SIG-M5 (cell line): ENCODE data around the gene ENOX2.

ENCODE experiments used
- DNase-seq: peaks from one replicate; lab custom pipeline; 2025; lab: John Stamatoyannopoulos, UW

Gene ENOX2

DNA sequence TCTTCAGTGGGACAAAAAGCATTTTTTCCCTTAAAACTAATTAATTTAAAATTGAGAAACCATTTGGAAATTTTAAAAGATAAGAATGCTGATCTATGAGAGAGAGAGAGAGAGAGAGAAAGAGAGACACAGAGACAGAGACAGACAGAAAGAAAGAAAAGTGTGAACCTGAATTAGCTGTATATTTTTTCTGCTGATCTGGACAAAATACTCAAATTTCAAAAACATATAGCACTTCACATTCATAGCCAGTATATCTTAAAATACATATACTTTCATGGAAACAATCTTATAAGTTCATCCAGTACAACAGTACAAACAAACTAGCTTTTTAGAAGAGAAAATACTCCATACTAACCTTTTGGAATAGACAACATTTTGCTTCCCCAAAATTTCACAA, 18.4 kb downstream of the ENOX2 start:
- DNase-seq: no peak

DNA sequence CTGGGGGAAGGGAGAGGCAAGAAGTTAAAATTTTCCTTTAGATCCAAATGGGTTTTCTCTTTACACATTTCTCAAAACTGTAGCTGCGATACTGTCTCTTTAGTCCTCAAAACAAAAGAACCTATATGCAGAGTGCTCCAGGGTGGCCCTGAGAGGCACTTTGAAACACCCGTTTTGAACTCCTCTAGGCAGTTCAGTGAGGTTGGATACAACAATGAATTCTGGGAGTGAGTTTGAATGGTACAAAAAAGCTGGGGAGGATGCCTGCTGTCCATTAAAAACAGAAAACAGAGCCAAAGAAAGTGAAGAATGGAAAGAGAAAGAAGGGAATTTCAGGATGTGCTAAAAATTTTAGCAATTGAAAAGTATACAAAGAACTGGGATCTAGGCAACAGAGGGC, 23.1 kb downstream of the ENOX2 start:
- DNase-seq: no peak

- DNase-seq: no peak
Observed at GRCh38 chrX:130878350-130879341, 24.4 kb downstream of the ENOX2 start.

- DNase-seq: no peak
Observed at GRCh38 chrX:130877892-130878341, 25.1 kb downstream of the ENOX2 start.

GRCh38 chrX:130876226-130876625, 26.8 kb downstream of the ENOX2 start:
- DNase-seq: no peak

DNA sequence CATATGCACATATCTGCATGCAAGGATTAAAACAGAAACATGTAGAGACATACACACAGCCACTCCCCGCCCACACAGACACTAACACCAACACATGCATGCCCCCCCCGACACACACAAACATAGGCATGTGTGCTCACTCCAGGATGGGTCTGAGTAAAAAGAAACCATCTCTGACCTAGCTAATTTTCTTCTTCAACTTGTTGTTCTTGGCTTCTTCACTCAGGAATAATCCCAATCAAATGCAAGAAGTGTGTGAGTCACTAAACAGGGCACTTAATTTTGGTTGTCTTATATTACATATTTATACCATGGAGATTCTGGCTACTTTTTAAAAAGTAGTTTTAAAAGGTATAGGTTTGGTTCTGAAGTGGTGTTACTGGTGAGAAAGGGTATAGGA, 28.3 kb downstream of the ENOX2 start:
- DNase-seq: no peak

DNA sequence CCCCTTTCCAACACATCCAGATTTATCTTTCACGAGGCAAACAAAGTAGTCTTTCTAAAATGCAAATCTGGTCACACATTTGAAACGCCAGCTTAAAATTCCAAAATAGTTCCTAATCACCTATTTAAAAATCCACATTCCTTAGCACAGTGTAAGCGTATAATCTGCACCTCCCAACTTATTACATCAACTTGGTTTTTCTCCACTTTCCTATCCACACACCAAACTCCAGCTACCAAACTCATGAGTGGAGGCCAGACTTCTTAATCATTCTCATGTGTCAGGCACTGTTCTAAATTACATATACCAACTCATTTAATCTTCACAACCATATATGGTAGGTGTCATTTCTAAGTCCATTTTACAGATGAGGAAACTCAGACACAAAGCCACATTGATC, 33.8 kb downstream of the ENOX2 start:
- DNase-seq: no peak

- DNase-seq: no peak
Observed at GRCh38 chrX:130861462-130861861, 41.5 kb downstream of the ENOX2 start.

GRCh38 chrX:130857207-130857606, 45.8 kb downstream of the ENOX2 start:
- no peak for DNase-seq

DNA sequence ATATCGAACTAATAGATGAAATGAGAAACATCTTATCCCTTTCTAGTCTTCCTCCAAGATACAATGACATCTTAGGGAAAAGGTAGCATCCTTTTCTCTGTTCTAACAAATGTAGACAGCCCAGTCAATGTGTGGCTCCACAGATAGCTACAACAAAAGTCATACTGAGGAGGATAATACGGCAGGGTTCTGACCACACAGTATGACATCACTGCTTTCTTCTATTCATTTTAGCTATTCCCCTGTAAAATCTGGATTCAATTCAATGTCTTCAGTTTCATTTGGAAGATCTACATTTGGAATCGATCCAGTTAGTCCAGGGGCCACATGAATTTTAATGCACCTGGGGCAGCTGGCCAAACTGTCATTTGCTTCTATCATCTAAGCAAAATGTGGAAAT, 51.4 kb downstream of the ENOX2 start:
- DNase-seq: no peak

DNA sequence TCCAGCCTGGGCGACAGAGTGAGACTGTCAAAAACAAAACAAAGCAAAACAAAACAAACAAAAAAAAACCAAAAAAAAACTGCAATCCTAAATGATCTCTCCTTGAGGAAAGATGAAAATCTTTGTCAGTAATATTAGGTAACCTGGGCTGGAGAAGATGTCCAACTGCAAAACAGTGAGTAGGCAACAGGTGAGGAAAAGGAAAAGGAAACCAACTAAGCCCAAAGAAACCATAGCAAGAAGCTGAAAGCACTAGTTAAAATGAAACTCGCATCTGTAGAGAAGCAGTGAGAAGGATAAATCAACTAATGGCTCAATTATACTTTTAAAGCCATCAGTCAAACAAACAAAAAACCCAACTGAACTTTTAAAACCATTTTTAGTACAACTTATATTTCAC, 54.2 kb downstream of the ENOX2 start:
- DNase-seq: no peak

- no peak for DNase-seq
Observed at GRCh38 chrX:130846746-130847145, 56.3 kb downstream of the ENOX2 start.

- DNase-seq: no peak
Observed at GRCh38 chrX:130841776-130842175, 61.2 kb downstream of the ENOX2 start.

- no peak for DNase-seq
Observed at GRCh38 chrX:130840345-130840744, 62.7 kb downstream of the ENOX2 start.

- no peak for DNase-seq
Observed at GRCh38 chrX:130836447-130836846, 66.6 kb downstream of the ENOX2 start.

- DNase-seq: no peak
Observed at GRCh38 chrX:130834830-130835229, 68.2 kb downstream of the ENOX2 start.

- DNase-seq: no peak
Observed at GRCh38 chrX:130834149-130834548, 68.9 kb downstream of the ENOX2 start.

- DNase-seq: no peak
Observed at GRCh38 chrX:130831347-130831722, 71.7 kb downstream of the ENOX2 start.

DNA sequence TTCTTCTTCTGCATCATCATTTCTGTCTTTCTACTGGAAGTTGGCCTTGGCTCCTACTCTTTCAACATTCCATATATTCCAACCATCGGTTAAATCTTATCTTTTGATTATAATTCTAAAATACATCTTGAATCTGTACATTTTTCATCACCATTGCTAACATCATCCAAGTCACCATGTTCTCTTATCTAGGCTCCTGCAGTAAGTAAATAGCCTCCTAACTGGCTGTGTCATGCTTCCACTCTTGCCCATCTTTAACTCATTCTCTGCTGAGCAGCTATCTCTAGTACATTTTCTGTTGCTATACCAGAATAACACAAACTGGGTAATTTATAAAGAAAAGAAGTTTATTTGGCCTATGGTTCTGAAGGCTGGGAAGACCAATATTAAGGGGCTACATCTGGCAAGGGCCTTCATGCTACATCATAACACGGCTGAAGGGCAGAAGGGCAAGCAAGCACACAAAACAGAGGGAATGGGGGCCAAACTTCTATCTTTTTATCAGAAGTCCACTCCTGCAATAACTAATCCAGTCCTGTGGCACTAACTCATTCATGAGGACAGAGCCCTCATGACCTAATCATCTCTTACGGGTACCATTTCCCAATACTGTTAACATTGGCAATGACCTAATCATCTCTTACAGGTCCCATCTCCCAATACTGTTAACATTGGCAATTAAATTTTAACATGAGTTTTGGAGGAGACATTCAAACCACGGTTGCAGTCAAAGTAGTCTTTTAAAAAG, 72.2 kb downstream of the ENOX2 start:
- DNase-seq: no peak

GRCh38 chrX:130829526-130830515, 73.2 kb downstream of the ENOX2 start:
- no peak for DNase-seq

DNA sequence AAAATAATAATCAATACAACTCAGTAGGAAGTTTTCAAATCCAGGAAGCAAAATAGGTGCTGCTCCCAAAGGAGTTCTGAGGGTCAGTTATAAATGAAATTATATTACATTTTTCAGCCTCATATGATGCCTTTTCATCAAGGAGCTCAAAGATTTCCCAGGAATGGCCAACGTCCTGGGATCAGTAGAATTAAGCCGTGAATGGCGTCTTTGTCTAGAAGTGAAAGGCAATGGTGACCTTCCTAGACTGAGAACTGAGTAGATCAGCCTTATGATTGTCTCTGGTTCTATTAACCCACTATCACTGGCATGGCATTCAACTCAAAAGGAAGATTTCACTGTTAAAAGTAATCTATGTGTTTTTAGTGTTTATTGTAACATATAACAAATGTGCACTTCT, 74.4 kb downstream of the ENOX2 start:
- DNase-seq: no peak

DNA sequence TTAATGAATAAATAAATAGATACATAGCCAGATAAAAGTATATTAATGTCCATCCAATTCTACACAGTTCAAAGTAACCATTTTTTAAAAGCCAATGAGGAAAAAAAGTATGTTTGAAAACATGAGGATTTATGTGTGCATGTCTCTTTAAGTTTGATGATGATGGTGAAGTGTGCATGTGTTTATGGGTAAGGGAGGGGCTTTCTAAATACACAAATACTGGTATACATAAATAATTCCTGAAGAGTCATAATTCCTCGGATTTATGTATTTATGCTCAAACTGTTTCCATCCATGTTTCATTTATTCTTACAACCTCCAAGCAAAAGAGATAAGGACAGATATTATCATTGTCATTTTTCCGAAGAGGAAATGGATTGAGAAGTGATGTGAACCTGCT, 75.4 kb downstream of the ENOX2 start:
- no peak for DNase-seq
